ENCODE results near the gene SPRY2. TPM values are rescaled to one million over a fixed set of nuclear protein-coding genes. Genes with fewer than 3 reads are reported as not detected.

Gene SPRY2
- total RNA-seq, 2 experiments from 2014 or later: 0.33 to 0.45 TPM

- H3K27ac ChIP-seq (ENCODE audit: low read depth in 1 of 2, low read length in 2 of 2): no peak overlapping the region
- ChIA-PET POLR2A (no interaction called here), CTCF (no interaction called here)
- intact Hi-C loops (cut with DNase I, micrococcal nuclease): loop anchor here in 1 of 2 experiments (10.0 kb wide), 1 partner anchor 693 kb away; no protein-coding TSS in a partner anchor
- no peak overlapping the region for H3K27ac Mint-ChIP-seq
- H3K9me3 Mint-ChIP-seq: no peaks in the 10 kb centered on the region
- H3K36me3 ChIP-seq (ENCODE audit: insufficient read depth, low read length): no peaks in the 10 kb centered on the region
- H3K27me3 Mint-ChIP-seq: no peaks in the 10 kb centered on the region
- H3K4me3 Mint-ChIP-seq: no peak overlapping the region
- no peak overlapping the region for H3K4me3 ChIP-seq (ENCODE audit: low read length)
- no peak for TF ChIP-seq CTCF (IDR thresholded peaks at IDR 0.05)
- ATAC-seq (ENCODE audit: poor library complexity) (no peak), DNase-seq (no peak)
- no peaks in the 10 kb centered on the region for H3K9me3 ChIP-seq (ENCODE audit: control insufficient read depth in 1 of 2, insufficient read depth in 1 of 2, low read length in 2 of 2)
- H3K27me3 ChIP-seq (ENCODE audit: control insufficient read depth in 1 of 2, insufficient read depth in 2 of 2, low read length in 2 of 2): no peaks in the 10 kb centered on the region
- no peaks in the 10 kb centered on the region for H3K4me1 Mint-ChIP-seq (ENCODE audit: low read depth)
- H3K36me3 Mint-ChIP-seq (ENCODE audit: low read depth): no peaks in the 10 kb centered on the region
- no peaks in the 10 kb centered on the region for H3K4me1 ChIP-seq (ENCODE audit: insufficient read depth, low read length)
Measured at GRCh38 chr13:80367473-80367872, 26.5 kb upstream of the SPRY2 start.

- DNase-seq (peak in 1 of 14 experiments; percentile 11), ATAC-seq (ENCODE audit: poor library complexity) (no peak)
- no peaks in the 10 kb centered on the region for H3K27me3 Mint-ChIP-seq
- Histone ChIP-seq H3K36me3 (ENCODE audit: insufficient read depth, low read length) (no peaks in the 10 kb centered on the region), H3K9me3 (ENCODE audit: control insufficient read depth in 1 of 2, insufficient read depth in 1 of 2, low read length in 2 of 2) (no peaks in the 10 kb centered on the region), H3K4me3 (ENCODE audit: low read length) (no peak overlapping the region), H3K27me3 (ENCODE audit: control insufficient read depth in 1 of 2, insufficient read depth in 2 of 2, low read length in 2 of 2) (no peaks in the 10 kb centered on the region), H3K4me1 (ENCODE audit: insufficient read depth, low read length) (no peaks in the 10 kb centered on the region), H3K27ac (ENCODE audit: low read depth in 1 of 2, low read length in 2 of 2) (no peak overlapping the region)
- intact Hi-C loops (cut with DNase I, micrococcal nuclease): loop anchor here in 1 of 2 experiments (10.0 kb wide), 1 partner anchor 689 kb away; no protein-coding TSS in a partner anchor
- no peaks in the 10 kb centered on the region for H3K9me3 Mint-ChIP-seq
- H3K27ac Mint-ChIP-seq: no peak overlapping the region
- H3K4me3 Mint-ChIP-seq: no peak overlapping the region
- TF ChIP-seq CTCF (IDR thresholded peaks at IDR 0.05): peak; percentile 67
- no peaks in the 10 kb centered on the region for H3K4me1 Mint-ChIP-seq (ENCODE audit: low read depth)
- CTCF ChIA-PET: no interaction called here
- POLR2A ChIA-PET: no interaction called here
- no peaks in the 10 kb centered on the region for H3K36me3 Mint-ChIP-seq (ENCODE audit: low read depth)
Measured at GRCh38 chr13:80363890-80364503, 23.1 kb upstream of the SPRY2 start.

- H3K27ac Mint-ChIP-seq: no peak overlapping the region
- ATAC-seq (ENCODE audit: poor library complexity) (no peak), DNase-seq (no peak)
- no peaks in the 10 kb centered on the region for H3K36me3 Mint-ChIP-seq (ENCODE audit: low read depth)
- Histone ChIP-seq H3K27ac (ENCODE audit: low read depth in 1 of 2, low read length in 2 of 2) (no peak overlapping the region), H3K9me3 (ENCODE audit: control insufficient read depth in 1 of 2, insufficient read depth in 1 of 2, low read length in 2 of 2) (no peaks in the 10 kb centered on the region), H3K36me3 (ENCODE audit: insufficient read depth, low read length) (no peaks in the 10 kb centered on the region), H3K27me3 (ENCODE audit: control insufficient read depth in 1 of 2, insufficient read depth in 2 of 2, low read length in 2 of 2) (no peaks in the 10 kb centered on the region), H3K4me3 (ENCODE audit: low read length) (no peak overlapping the region), H3K4me1 (ENCODE audit: insufficient read depth, low read length) (no peaks in the 10 kb centered on the region)
- no peaks in the 10 kb centered on the region for H3K9me3 Mint-ChIP-seq
- intact Hi-C loops (cut with DNase I, micrococcal nuclease): loop anchor here in 1 of 2 experiments (10.0 kb wide), 1 partner anchor 688 kb away; no protein-coding TSS in a partner anchor
- H3K27me3 Mint-ChIP-seq: no peaks in the 10 kb centered on the region
- no peak overlapping the region for H3K4me3 Mint-ChIP-seq
- ChIA-PET POLR2A (no interaction called here), CTCF (no interaction called here)
- TF ChIP-seq CTCF (IDR thresholded peaks at IDR 0.05): no peak
- H3K4me1 Mint-ChIP-seq (ENCODE audit: low read depth): no peaks in the 10 kb centered on the region
Measured at GRCh38 chr13:80362481-80362880, 21.6 kb upstream of the SPRY2 start.
